ENCODE results near the gene TM7SF2.

TM7SF2 gene

GRCh38 chr11:65111744-65112545 lies at the start of gene TM7SF2:
TM7SF2 (plus strand) TSS chr11:65111872; CDS start chr11:65112016, 144 bp downstream.
- peak; percentile 93 for DNase-seq (ENCODE audit: low read depth)

DNA sequence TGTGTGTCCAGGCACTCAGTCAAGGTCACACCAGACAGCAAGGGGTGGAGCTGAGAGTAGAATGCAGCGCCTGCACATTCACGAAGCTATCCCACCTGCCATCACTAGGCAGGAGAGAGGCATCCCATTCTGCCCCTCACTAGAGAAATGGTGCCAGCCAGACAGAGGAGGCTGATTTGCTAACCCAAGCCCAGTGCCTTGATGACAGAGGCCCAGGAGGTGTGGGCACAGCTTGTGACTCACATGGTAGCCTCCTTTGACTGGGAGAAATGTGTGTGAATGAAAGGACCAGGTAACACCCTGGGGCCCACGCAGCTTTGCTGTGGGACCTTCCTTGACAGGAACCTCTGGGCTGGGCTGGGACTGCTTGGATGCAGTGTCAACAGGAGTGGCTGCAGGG lies 48.1 kb upstream of the TM7SF2 start:
- DNase-seq (ENCODE audit: low read depth): no peak

DNA sequence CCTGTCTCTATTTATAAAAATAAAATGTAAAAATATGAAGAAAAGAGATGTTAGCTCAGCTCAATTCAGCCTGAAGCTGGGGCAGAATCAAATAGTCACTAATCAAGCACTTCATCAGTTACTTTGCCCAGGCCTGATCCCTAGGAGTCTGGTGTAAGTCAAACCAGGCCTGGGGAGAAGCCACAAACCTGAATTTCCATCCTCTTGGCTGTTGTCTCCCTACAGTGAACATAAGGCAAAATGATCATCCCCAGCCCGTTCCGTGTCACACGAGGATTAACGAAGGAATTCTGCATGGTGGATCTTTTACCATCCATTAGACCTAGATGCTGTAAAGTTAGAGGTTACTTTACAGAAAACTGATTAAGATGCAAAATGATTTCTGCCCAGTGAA lies 46.8 kb upstream of the TM7SF2 start:
- DNase-seq (ENCODE audit: low read depth): no peak

DNA sequence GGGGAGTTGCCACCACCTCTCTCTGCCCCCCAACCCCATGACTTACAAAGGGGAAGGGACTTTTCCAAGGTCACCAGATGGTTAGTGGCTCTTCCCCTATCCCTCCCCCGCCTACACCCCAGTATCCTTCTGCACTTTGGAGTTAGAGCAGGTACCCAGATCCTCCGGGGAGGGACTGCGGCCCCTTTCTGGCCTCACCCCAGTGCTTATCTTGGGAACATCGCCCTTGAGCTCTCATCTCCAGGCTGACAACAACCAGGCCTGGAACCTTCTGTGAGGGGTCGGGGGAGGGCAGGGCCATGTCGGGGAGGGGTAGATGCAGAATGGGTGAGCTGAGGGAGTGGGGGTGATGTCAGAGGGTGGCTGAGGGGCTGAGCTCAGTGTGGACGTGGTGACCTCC lies 45.8 kb upstream of the TM7SF2 start:
- no peak for DNase-seq (ENCODE audit: low read depth)

DNA sequence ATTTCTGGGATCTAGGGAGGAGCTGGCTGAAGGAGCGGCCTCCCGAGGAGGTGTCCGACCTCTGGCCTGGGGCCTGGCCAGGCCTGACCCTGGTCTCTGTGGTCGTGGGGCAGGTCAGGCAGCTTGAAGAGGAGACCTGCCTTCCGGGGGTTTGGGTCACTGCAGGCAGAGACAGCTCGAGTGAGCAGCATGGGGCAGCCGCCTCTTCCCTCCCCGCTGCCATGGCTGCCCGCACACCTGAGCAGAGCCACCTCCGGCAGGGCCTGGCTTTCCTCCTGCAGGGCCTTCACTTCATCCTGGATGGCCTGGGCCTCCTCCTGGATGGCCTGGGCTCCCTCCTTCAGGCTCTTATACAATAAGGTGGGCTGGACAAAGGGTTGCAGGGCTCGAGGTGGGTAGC lies 45.4 kb upstream of the TM7SF2 start:
- DNase-seq (ENCODE audit: low read depth): no peak

GRCh38 chr11:65066805-65067291 lies 44.8 kb upstream of the TM7SF2 start:
- DNase-seq (ENCODE audit: low read depth): no peak

DNA sequence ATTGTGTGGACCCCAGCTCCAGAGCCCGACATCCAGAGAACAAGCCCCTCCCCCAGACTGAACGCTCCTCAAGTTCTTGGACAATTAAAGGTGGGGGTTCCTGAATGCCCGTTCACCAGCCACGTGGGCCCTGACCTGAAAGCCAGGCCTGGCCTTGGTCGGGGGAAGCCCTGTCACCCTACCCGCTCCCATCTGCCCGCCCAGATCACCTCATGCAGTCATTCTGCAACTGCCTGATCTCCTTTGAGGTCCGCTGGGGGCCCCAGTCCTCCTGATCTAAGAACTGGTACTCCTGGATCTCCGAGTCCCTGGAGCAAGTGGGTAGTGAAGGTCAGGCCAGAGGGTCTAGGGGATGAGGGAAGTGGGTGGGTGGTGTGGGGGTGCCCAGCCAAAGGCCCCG lies 44.2 kb upstream of the TM7SF2 start:
- no peak for DNase-seq (ENCODE audit: low read depth)

- DNase-seq (ENCODE audit: low read depth): no peak
These were observed 42.5 kb upstream of the TM7SF2 start for GRCh38 chr11:65069217-65069616.

GRCh38 chr11:65071907-65072630 lies 39.6 kb upstream of the TM7SF2 start:
- peak; percentile 17 for DNase-seq (ENCODE audit: low read depth)

DNA sequence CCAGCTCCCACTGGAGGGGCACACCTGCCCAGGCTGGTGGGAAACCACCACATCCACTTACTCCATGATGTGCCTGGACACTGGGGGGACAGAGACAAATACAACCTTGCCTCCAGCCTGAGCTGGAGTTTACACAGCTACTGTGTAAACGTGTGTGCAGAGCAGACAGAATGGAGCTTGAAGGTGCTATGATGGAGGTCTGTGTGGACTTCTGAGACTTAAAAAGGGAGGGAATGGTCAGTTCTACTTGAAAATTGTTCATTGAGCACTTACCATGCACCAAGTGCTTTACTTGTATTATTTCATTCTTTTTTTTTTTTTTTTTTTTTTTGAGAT lies 39.1 kb upstream of the TM7SF2 start:
- DNase-seq (ENCODE audit: low read depth): no peak

GRCh38 chr11:65077451-65077850 lies 34.2 kb upstream of the TM7SF2 start:
- peak; percentile 36 for DNase-seq (ENCODE audit: low read depth)

GRCh38 chr11:65078151-65078550 lies 33.5 kb upstream of the TM7SF2 start:
- DNase-seq (ENCODE audit: low read depth): peak; percentile 54

GRCh38 chr11:65078786-65079342 lies 32.8 kb upstream of the TM7SF2 start:
- DNase-seq (ENCODE audit: low read depth): no peak

- DNase-seq (ENCODE audit: low read depth): peak; percentile 37
These were observed 28.4 kb upstream of the TM7SF2 start for GRCh38 chr11:65083134-65083833.

- peak; percentile 96 for DNase-seq (ENCODE audit: low read depth)
These were observed 27.7 kb upstream of the TM7SF2 start, which contains the start of the genes CDCA5 and ZFPL1 for GRCh38 chr11:65083834-65084597. CDCA5 (minus strand) TSS chr11:65084040; CDS start chr11:65083978, 62 bp downstream. ZFPL1 (plus strand) TSS chr11:65084222; CDS start chr11:65084699, 477 bp downstream.

DNA sequence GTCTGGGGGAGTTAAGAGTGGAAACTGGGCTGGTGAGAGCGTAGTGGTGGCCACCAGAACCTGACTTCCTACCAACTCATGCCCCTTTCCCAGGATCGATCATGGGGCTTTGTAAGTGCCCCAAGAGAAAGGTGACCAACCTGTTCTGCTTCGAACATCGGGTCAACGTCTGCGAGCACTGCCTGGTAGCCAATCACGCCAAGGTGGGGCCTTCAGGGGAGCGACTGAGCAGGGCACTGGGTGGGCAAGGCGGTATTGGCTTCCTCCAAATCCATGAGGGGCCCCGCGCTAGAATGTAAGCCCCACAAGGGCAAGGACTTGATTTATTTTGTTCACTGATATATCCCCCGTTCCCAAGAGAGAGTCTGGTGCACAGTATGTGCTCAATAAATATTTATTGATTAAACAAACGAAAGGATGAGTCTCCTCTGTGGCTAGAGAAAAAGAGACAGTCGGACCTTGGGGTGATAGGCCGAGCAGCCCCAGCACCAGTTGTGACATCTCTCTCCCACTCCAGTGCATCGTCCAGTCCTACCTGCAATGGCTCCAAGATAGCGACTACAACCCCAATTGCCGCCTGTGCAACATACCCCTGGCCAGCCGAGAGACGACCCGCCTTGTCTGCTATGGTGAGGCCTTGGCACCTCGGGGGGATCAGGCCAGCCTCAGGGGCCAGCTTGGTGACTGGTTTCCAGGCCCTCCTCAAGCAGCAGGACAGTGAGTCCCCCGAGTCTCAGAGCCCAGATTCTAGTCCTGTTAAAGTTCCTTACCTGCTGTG lies 26.9 kb upstream of the TM7SF2 start:
- no peak for DNase-seq (ENCODE audit: low read depth)

DNA sequence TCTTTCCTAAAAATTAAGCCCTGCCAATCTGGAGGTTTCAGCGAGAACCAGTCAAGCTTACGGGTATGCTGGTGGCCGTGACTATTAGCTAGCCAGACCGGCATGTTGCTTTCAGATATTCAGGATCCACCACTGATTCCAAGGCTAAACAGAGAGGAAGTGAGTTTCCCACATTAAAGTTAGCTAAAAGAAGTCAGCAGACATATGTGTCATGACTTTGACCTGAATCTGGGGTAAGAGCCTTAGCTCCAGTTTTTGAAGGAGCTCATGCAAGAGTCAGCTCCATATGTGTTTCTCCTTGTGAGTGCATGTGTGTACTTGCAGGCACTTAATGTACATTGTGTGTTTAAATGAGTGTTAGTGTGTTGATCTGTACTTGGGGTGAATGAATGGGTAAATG lies 26.2 kb upstream of the TM7SF2 start:
- no peak for DNase-seq (ENCODE audit: low read depth)

DNA sequence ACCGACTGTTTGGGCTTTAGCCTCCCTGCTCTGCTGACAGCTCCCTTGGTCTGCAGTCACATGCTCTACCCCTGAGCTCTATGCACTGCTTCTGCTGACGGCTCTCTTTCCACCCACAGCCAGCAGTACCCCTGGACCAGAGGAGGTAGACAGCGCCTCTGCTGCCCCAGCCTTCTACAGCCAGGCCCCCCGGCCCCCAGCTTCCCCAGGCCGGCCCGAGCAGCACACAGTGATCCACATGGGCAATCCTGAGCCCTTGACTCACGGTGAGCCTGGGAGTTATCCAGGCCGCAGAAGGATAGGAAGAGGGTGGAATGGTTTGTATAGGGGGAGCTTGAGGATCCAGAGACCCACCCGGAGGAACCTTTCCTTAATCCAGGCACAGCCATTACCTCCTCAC lies 24.9 kb upstream of the TM7SF2 start:
- DNase-seq (ENCODE audit: low read depth): no peak

DNA sequence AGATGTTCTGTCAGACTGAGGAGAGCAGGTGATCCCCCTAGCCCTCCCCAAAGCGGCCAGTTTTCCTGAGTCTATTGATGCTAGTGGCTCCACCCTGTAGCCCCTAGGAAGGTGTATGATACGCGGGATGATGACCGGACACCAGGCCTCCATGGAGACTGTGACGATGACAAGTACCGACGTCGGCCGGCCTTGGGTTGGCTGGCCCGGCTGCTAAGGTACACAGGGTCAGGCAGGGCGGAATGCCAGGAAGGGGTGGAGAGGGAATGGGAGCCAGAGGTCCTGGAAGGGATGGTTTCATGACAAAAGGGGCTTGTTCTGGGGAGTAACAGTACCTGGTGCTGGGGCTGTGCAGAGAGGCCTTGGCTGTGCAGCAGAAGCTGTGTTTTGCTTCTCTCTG lies 24.5 kb upstream of the TM7SF2 start:
- no peak for DNase-seq (ENCODE audit: low read depth)

- DNase-seq (ENCODE audit: low read depth): no peak
These were observed 23.8 kb upstream of the TM7SF2 start for GRCh38 chr11:65087827-65088226.

DNA sequence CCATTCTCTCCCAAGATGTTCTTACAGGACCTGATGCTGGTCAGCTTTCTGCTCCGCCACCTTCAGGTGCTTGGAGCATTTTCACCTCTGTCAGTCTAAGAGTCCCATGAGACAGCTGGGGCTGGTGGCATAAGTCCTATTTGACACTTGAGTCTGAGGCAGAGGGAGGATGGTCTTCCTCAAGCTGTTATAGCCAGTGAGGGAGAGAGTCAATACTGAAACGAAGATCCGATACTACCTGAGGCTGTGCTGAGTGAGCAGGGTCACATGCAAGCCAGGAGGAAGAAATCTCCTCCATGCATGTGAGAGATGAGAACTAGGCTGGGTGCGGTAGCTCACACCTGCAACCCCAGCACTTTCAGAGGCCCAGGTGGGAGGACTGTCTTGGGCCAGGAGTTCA lies 22.1 kb upstream of the TM7SF2 start:
- DNase-seq (ENCODE audit: low read depth): no peak

All from ELR (cell line).